Measurements from ENCODE around the gene PUM1.

Gene PUM1

GRCh38 chr1:30923597-30923996, 141.9 kb downstream of the PUM1 start:
- no peak for FAIRE-seq

- FAIRE-seq: no peak
These were observed 144.7 kb downstream of the PUM1 start for GRCh38 chr1:30920827-30921226.

GRCh38 chr1:30919025-30919881, 146.3 kb downstream of the PUM1 start:
- no peak for FAIRE-seq

GRCh38 chr1:30916296-30916695, 149.2 kb downstream of the PUM1 start:
- no peak for FAIRE-seq

- FAIRE-seq: no peak
These were observed 149.9 kb downstream of the PUM1 start for GRCh38 chr1:30915491-30916230.

- no peak for FAIRE-seq
These were observed 150.6 kb downstream of the PUM1 start for GRCh38 chr1:30914931-30915330.

- no peak for FAIRE-seq
These were observed 151.0 kb downstream of the PUM1 start for GRCh38 chr1:30914587-30914922.

- no peak for FAIRE-seq
These were observed 152.4 kb downstream of the PUM1 start for GRCh38 chr1:30912913-30913652.

- no peak for FAIRE-seq
These were observed 153.3 kb downstream of the PUM1 start for GRCh38 chr1:30912224-30912623.

- FAIRE-seq: no peak
These were observed 154.2 kb downstream of the PUM1 start for GRCh38 chr1:30911059-30911954.

GRCh38 chr1:30909365-30910068, 156.0 kb downstream of the PUM1 start:
- no peak for FAIRE-seq

GRCh38 chr1:30908696-30909364, 156.7 kb downstream of the PUM1 start, which contains the start of gene SDC3:
SDC3 (minus strand) TSS chr1:30908758; CDS start chr1:30908586, 172 bp downstream.
- FAIRE-seq: no peak

- no peak for FAIRE-seq
These were observed 157.2 kb downstream of the PUM1 start for GRCh38 chr1:30908316-30908695.

- FAIRE-seq: no peak
These were observed 157.8 kb downstream of the PUM1 start for GRCh38 chr1:30907481-30908315.

GRCh38 chr1:30906631-30907441, 158.7 kb downstream of the PUM1 start:
- FAIRE-seq: no peak

GRCh38 chr1:30905916-30906620, 159.4 kb downstream of the PUM1 start:
- no peak for FAIRE-seq

GRCh38 chr1:30905403-30905802, 160.1 kb downstream of the PUM1 start:
- FAIRE-seq: no peak

GRCh38 chr1:30904962-30905335, 160.6 kb downstream of the PUM1 start:
- FAIRE-seq: no peak
